ENCODE results near the gene SERTAD4.

SERTAD4 gene

GRCh38 chr1:210233216-210233494 is 559 bp downstream of the SERTAD4 start:
- DNase-seq (ENCODE audit: low read depth in 3 of 3): no peak

GRCh38 chr1:210233495-210234328 is 1.1 kb downstream of the SERTAD4 start:
- no peak for DNase-seq (ENCODE audit: low read depth in 3 of 3)

GRCh38 chr1:210234329-210234757 is 1.7 kb downstream of the SERTAD4 start:
- no peak for DNase-seq (ENCODE audit: low read depth in 3 of 3)

- DNase-seq (ENCODE audit: low read depth in 3 of 3): no peak
Measured at GRCh38 chr1:210235363-210236053, 2.9 kb downstream of the SERTAD4 start.

- DNase-seq (ENCODE audit: low read depth in 3 of 3): no peak
Measured at GRCh38 chr1:210236386-210236839, 3.8 kb downstream of the SERTAD4 start.

- no peak for DNase-seq (ENCODE audit: low read depth in 3 of 3)
Measured at GRCh38 chr1:210236840-210237409, 4.3 kb downstream of the SERTAD4 start.

GRCh38 chr1:210237479-210237878 is 4.9 kb downstream of the SERTAD4 start:
- no peak for DNase-seq (ENCODE audit: low read depth in 3 of 3)

GRCh38 chr1:210237981-210238380 is 5.4 kb downstream of the SERTAD4 start:
- no peak for DNase-seq (ENCODE audit: low read depth in 3 of 3)

- no peak for DNase-seq (ENCODE audit: low read depth in 3 of 3)
Measured at GRCh38 chr1:210239349-210240111, 6.9 kb downstream of the SERTAD4 start.

GRCh38 chr1:210241121-210241520 is 8.5 kb downstream of the SERTAD4 start:
- no peak for DNase-seq (ENCODE audit: low read depth in 3 of 3)

- no peak for DNase-seq (ENCODE audit: low read depth in 3 of 3)
Measured at GRCh38 chr1:210244746-210245367, 12.3 kb downstream of the SERTAD4 start.

GRCh38 chr1:210246447-210246846 is 13.9 kb downstream of the SERTAD4 start:
- DNase-seq (ENCODE audit: low read depth in 3 of 3): no peak

GRCh38 chr1:210248341-210248740 is 15.7 kb downstream of the SERTAD4 start:
- DNase-seq (ENCODE audit: low read depth in 3 of 3): no peak

GRCh38 chr1:210250665-210250997 is 18.0 kb downstream of the SERTAD4 start:
- DNase-seq (ENCODE audit: low read depth in 3 of 3): no peak

GRCh38 chr1:210250998-210251679 is 18.5 kb downstream of the SERTAD4 start:
- DNase-seq (ENCODE audit: low read depth in 3 of 3): no peak

- no peak for DNase-seq (ENCODE audit: low read depth in 3 of 3)
Measured at GRCh38 chr1:210251680-210252490, 19.3 kb downstream of the SERTAD4 start.

- no peak for DNase-seq (ENCODE audit: low read depth in 3 of 3)
Measured at GRCh38 chr1:210252621-210253051, 20.0 kb downstream of the SERTAD4 start.

- no peak for DNase-seq (ENCODE audit: low read depth in 3 of 3)
Measured at GRCh38 chr1:210254298-210254697, 21.7 kb downstream of the SERTAD4 start.

- DNase-seq (ENCODE audit: low read depth in 3 of 3): no peak
Measured at GRCh38 chr1:210257698-210258529, 25.3 kb downstream of the SERTAD4 start.
